Esophagus muscularis mucosa (tissue), 4 donors: Measurements from ENCODE around the gene CAPN14. TPM values are rescaled to one million over a fixed set of nuclear protein-coding genes. Genes with fewer than 3 reads are reported as not detected.
A peak's percentile ranks its signal among the peaks of the same experiment; 100 is the strongest.

Source experiments
- DNase-seq: peaks from one replicate; pipeline ENCODE4 v3.0.0-alpha.2; 2017; ENCODE audit errors: extremely low spot score
- H3K27ac ChIP-seq, 4 donors: fragments of 200-600 bp; sonication (generic); replicated peaks in 1 of 4; 1 replicate in 3 of 4; 2 replicates in 1 of 4; pipeline ENCODE4 v1.5.1; 2016 to 2019; ENCODE audit warnings: mild to moderate bottlenecking in 1 of 4
- H3K27me3 ChIP-seq, 4 donors: fragments of 200-600 bp; sonication (generic); one replicate each; pipeline versions ENCODE4 v1.5.1 to v1.6.0; 2016 to 2019
- H3K36me3 ChIP-seq, 4 donors: fragments of 200-600 bp; sonication (generic); one replicate each; pipeline ENCODE4 v1.5.1; 2016 to 2019
- H3K4me1 ChIP-seq, 4 donors: fragments of 200-600 bp; sonication (generic); one replicate each; pipeline ENCODE4 v1.5.1; 2016 to 2019
- H3K4me3 ChIP-seq, 4 donors: fragments of 200-600 bp; sonication (generic); 1 replicate in 2 of 4; 2 replicates in 2 of 4; pipeline ENCODE4 v1.5.1; 2016 to 2019; ENCODE audit warnings: mild to moderate bottlenecking in 4 of 4, moderate library complexity in 1 of 4
- H3K9me3 ChIP-seq, 4 donors: fragments of 200-600 bp; sonication (generic); 1 replicate in 3 of 4; 2 replicates in 1 of 4; pipeline ENCODE4 v1.5.1; 2016 to 2019
- EP300 ChIP-seq: sonication (generic); formaldehyde crosslinking; IDR thresholded peaks from one replicate; pipeline ENCODE4 v1.6.1; 2017; ENCODE audit warnings: antibody characterized with exemption
- POLR2A ChIP-seq: fragments of 450-650 bp; IDR thresholded peaks from one replicate; pipeline ENCODE4 v1.6.1; 2017; ENCODE audit warnings: antibody characterized with exemption, moderate library complexity, mild to moderate bottlenecking, low read depth
- POLR2AphosphoS5 ChIP-seq, 2 donors: sonication (generic); formaldehyde crosslinking; IDR thresholded peaks; one replicate each; pipeline ENCODE4 v1.6.1; 2017; ENCODE audit warnings: antibody characterized with exemption in 2 of 2
- WGBS: methylation state at CpG from one replicate; pipeline ENCODE4 v1.1.5; 2018; 5-methylcytosine and 5-hydroxymethylcytosine counted together
- intact Hi-C: fragments of 100-400 bp; cut with DNase I; formaldehyde crosslinking; loops from one replicate; pipeline ENCODE4 v1.15.1; 2023
- total RNA-seq, 4 donors: library from RNA; depleted of rRNA; stranded (reverse); fragments of >200 nt; gene quantifications; one replicate each; pipeline versions ENCODE4 v1.1.0 to v1.2.1, GENCODE V29; 2016
- TF ChIP-seq, protein P1 (sequence below), 3 experiments: fragments of 200-600 bp in 2 of 3; fragments of 450-650 bp in 1 of 3; sonication (generic) in 2 of 3; IDR thresholded peaks; one replicate each; pipeline ENCODE4 v1.5.1; 2017 to 2019; ENCODE audit warnings: antibody characterized with exemption in 3 of 3, mild to moderate bottlenecking in 2 of 3, moderate library complexity in 1 of 3

The CAPN14 gene
- total RNA-seq, 4 donors from 2014 or later, result 0.42 TPM; not detected in 3

- peaks cover 0 to 41% (median 27%) of the 10 kb centered on the region in 4 donors for H3K27me3 ChIP-seq
- H3K36me3 ChIP-seq, result no peaks in the 10 kb centered on the region
- H3K4me3 ChIP-seq, result no peak overlapping the region
- no peak overlapping the region for H3K27ac ChIP-seq
- peak; percentile 42 for DNase-seq
- H3K4me1 ChIP-seq, result peaks cover 12 to 23% (median 23%) of the 10 kb centered on the region in 4 donors
- no peak for TF ChIP-seq EP300
- TF ChIP-seq, protein P1, sequence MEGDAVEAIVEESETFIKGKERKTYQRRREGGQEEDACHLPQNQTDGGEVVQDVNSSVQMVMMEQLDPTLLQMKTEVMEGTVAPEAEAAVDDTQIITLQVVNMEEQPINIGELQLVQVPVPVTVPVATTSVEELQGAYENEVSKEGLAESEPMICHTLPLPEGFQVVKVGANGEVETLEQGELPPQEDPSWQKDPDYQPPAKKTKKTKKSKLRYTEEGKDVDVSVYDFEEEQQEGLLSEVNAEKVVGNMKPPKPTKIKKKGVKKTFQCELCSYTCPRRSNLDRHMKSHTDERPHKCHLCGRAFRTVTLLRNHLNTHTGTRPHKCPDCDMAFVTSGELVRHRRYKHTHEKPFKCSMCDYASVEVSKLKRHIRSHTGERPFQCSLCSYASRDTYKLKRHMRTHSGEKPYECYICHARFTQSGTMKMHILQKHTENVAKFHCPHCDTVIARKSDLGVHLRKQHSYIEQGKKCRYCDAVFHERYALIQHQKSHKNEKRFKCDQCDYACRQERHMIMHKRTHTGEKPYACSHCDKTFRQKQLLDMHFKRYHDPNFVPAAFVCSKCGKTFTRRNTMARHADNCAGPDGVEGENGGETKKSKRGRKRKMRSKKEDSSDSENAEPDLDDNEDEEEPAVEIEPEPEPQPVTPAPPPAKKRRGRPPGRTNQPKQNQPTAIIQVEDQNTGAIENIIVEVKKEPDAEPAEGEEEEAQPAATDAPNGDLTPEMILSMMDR (IDR thresholded peaks at IDR 0.05), result no peak
- TF ChIP-seq POLR2AphosphoS5 (IDR thresholded peaks at IDR 0.05), result no peak
- TF ChIP-seq POLR2A, result no peak
- intact Hi-C loops, result no loop called here
- H3K9me3 ChIP-seq, result no peaks in the 10 kb centered on the region
- WGBS, result 97% methylated on average over 4 of the region's 4 CpGs
Measured at GRCh38 chr2:31139671-31140070, 77.6 kb downstream of the CAPN14 start.

DNA sequence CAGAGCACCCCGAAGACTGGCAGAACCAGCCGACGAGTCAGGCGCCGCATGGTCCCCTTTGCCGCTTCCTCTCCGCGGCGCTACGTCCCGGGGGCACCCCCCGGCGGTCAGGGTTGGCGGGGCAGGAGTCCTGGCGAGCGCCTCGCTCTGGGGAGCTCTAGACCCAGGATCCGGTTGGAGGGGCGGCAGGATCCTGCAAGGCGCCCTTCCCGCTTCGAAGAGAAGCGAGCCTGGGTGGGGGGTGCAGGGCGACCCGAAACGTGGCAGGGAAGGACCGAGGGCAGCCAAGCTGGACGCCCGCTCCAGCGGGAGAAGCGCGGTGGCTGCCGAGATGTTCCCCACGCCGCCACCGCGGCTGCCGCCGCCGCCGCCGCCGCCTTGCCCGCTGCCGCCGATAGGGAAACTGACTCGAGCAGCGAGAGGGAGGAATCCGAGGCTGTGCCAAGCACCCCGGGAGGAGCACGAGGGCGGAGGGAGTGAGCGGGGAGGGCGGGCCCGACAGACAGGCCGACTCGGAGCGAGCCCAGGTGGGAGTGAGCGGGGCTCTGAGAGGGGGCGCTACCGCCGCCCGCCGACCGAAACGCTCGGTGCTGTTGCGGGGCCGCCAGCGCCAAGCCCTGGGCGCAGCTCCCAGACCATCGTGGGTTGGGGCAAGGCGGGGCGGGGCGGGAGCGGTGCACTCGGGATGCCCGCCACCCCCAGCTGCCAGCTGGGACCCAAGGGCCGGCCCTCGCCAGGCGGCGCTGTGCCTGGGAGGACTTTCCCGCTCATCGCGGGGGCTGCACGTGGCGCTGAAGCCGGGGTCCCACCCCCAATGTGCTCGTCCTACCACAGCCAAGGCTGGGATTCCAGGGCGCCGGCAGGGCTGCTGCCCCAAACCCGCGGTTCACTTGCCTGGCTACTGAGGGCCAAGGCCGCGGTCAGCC, 79.0 kb downstream of the CAPN14 start, which contains the start of gene GALNT14:
Gene GALNT14 (minus strand): TSS at position 404 of the 926 bp plus-strand sequence. CDS start 354 bp downstream, at position 50.
- WGBS, result 4% methylated on average over 23 of the region's 95 CpGs
- H3K36me3 ChIP-seq, result no peaks in the 10 kb centered on the region
- no peak within 1 kb of the TSS for H3K27ac ChIP-seq
- TF ChIP-seq, protein P1 (IDR thresholded peaks at IDR 0.05), result peak in 2 of 3 experiments; percentile 21 to 39
- TF ChIP-seq POLR2A (no peak), EP300 (no peak), POLR2AphosphoS5 (IDR thresholded peaks at IDR 0.05) (no peak)
- peaks cover 0 to 51% (median 28%) of the 10 kb centered on the region in 4 donors for H3K27me3 ChIP-seq
- intact Hi-C loops, result no loop called here
- peak within 1 kb of the TSS; percentile 54 to 65 (median 58) for H3K4me3 ChIP-seq
- DNase-seq, result peak; percentile 87
- H3K9me3 ChIP-seq, result no peaks in the 10 kb centered on the region
- H3K4me1 ChIP-seq, result peaks cover 12 to 23% (median 23%) of the 10 kb centered on the region in 4 donors

DNA sequence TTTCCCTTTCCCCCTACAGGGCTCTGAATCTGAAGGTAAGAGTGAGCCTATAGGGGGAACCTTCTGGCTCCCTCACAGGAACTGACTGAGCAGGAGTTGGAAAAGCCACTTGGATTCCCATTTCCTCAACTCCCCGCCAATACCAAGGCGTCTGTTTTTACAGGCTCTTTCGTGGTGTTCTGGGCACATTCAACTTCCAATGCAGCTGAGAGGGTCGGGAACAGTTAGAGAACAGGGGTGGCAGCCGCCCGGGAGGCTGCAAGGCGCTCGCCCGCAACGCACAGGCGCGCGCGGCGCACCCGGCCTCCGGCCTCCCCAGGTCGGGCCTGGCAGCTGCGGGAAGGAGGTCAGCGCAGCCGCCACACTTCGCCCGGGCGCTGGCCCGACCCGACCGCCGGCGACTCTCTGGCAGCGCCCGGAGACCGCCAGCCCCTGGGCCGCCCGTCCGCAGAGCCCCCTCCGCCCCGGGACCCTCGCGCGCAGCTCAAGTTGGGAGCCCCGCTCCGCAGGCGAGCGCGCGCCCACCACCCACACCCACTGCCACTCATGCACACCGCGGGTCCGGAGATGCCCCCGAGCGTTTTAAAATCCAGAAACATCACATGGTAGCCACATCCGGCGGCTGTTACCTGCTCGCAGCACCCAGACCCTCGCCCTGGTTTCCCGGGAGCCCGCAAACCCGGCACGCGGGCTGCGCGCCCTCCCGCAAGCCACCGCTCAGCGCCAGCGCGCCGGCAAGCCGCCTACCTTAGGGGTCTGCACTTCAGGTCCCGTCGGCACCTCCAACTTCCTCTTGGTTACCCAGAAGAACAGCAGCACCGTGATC, 79.9 kb downstream of the CAPN14 start:
- Histone ChIP-seq H3K27me3 (peaks cover 0 to 57% (median 28%) of the 10 kb centered on the region in 4 donors), H3K27ac (no peak overlapping the region)
- DNase-seq, result peak; percentile 86

DNA sequence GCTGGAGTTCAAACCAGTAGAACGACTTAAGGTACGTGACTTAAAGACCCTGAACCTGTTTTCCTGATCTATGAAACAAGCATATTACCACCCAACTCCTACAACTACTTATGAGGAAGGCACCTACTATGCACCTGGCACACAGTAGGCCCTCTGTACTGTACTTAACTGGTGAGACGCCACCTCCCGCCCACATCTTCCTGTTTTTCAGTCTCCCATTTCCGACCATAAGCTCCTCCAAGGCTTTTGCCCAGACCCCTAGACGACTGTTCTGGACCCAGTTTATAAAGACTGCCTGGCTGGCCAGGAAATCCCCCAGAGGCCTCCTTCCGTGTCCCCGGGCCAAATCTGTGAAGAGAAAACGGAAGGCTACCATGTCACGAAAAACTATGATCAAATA, 80.6 kb downstream of the CAPN14 start:
- 56% methylated on average over 10 of the region's 10 CpGs for WGBS
- peak overlapping the region in 1 of 4 donors; percentile 54 for H3K4me3 ChIP-seq
- no peaks in the 10 kb centered on the region for H3K36me3 ChIP-seq
- TF ChIP-seq POLR2A (no peak), EP300 (no peak), POLR2AphosphoS5 (IDR thresholded peaks at IDR 0.05) (no peak)
- TF ChIP-seq, protein P1 (IDR thresholded peaks at IDR 0.05), result no peak
- peaks cover 12 to 23% (median 23%) of the 10 kb centered on the region in 4 donors for H3K4me1 ChIP-seq
- peaks cover 0 to 58% (median 28%) of the 10 kb centered on the region in 4 donors for H3K27me3 ChIP-seq
- intact Hi-C loops, result no loop called here
- H3K27ac ChIP-seq, result no peak overlapping the region
- H3K9me3 ChIP-seq, result no peaks in the 10 kb centered on the region
- peak; percentile 85 for DNase-seq

More for the DNA sequence above, 79.9 kb downstream of the CAPN14 start:
- Histone ChIP-seq H3K4me3 (peak overlapping the region; percentile 54 to 65 (median 58)), H3K36me3 (no peaks in the 10 kb centered on the region), H3K9me3 (no peaks in the 10 kb centered on the region), H3K4me1 (peaks cover 12 to 23% (median 23%) of the 10 kb centered on the region in 4 donors)
- intact Hi-C loops, result no loop called here
- under 1% methylated on average over 21 of the region's 72 CpGs for WGBS
- TF ChIP-seq, protein P1 (IDR thresholded peaks at IDR 0.05), result no peak
- TF ChIP-seq POLR2A (no peak), EP300 (no peak), POLR2AphosphoS5 (IDR thresholded peaks at IDR 0.05) (no peak)
